Gastroesophageal sphincter (tissue), 3 donors: ENCODE results near the gene TNFAIP8L1.

Experiments used
- EP300 ChIP-seq: sonication (generic); formaldehyde crosslinking; IDR thresholded peaks from one replicate; pipeline ENCODE4 v1.6.1; 2017; ENCODE audit warnings: antibody characterized with exemption, mild to moderate bottlenecking
- POLR2A ChIP-seq, 2 donors: fragments of 450-650 bp; IDR thresholded peaks; one replicate each; pipeline ENCODE4 v1.6.1; 2017; ENCODE audit warnings: antibody characterized with exemption in 2 of 2, mild to moderate bottlenecking in 2 of 2, moderate library complexity in 1 of 2
- TF ChIP-seq, protein P1 (sequence below), 4 experiments: fragments of 200-600 bp in 2 of 4; fragments of 450-650 bp in 2 of 4; sonication (generic) in 1 of 4; IDR thresholded peaks; one replicate each; pipeline ENCODE4 v1.5.1; 2017 to 2019; ENCODE audit warnings: antibody characterized with exemption in 4 of 4, mild to moderate bottlenecking in 2 of 4, moderate library complexity in 2 of 4

DNA sequence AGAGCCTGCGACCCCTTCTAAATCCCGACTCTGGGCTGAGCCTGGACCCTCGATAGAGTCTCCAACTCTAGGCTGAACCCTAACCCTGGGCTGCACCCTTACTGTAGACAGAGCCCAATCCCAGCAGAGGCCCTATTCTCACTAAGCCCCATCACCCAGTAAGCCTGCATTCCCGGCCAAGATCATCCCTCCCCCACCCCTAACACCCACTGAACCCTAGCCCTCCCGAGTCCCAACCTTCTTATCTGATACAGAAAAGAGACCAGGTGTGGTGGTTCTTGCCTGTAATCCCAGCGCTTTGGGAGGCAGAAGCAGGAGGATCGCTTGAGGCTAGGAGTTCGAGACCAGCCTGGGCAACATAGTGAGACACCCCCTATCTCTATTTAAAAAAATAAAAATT, 2.6 kb upstream of the TNFAIP8L1 start:
- TF ChIP-seq, protein P1, sequence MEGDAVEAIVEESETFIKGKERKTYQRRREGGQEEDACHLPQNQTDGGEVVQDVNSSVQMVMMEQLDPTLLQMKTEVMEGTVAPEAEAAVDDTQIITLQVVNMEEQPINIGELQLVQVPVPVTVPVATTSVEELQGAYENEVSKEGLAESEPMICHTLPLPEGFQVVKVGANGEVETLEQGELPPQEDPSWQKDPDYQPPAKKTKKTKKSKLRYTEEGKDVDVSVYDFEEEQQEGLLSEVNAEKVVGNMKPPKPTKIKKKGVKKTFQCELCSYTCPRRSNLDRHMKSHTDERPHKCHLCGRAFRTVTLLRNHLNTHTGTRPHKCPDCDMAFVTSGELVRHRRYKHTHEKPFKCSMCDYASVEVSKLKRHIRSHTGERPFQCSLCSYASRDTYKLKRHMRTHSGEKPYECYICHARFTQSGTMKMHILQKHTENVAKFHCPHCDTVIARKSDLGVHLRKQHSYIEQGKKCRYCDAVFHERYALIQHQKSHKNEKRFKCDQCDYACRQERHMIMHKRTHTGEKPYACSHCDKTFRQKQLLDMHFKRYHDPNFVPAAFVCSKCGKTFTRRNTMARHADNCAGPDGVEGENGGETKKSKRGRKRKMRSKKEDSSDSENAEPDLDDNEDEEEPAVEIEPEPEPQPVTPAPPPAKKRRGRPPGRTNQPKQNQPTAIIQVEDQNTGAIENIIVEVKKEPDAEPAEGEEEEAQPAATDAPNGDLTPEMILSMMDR (IDR thresholded peaks at IDR 0.05), result no peak
- TF ChIP-seq POLR2A (IDR thresholded peaks at IDR 0.05) (no peak), EP300 (no peak)
